GM18498 (cell line): ENCODE data around the gene DDA1.
"Not testable (repeated sequence)": the region's sequence is repeated elsewhere in the genome, so short reads cannot be mapped to it uniquely, and the experiment has no call there.

Experiments
- ATAC-seq: cut with Tn5 transposase; IDR thresholded peaks from one replicate; pipeline ENCODE4 v1.9.1; 2021; ENCODE audit warnings: mild to moderate bottlenecking, moderate library complexity; ENCODE audit not compliant: unreplicated experiment

Gene DDA1

GRCh38 chr19:17341386-17341785 lies 32.0 kb downstream of the DDA1 start:
- no peak for ATAC-seq

GRCh38 chr19:17341845-17342244 lies 32.5 kb downstream of the DDA1 start:
- no peak for ATAC-seq

DNA sequence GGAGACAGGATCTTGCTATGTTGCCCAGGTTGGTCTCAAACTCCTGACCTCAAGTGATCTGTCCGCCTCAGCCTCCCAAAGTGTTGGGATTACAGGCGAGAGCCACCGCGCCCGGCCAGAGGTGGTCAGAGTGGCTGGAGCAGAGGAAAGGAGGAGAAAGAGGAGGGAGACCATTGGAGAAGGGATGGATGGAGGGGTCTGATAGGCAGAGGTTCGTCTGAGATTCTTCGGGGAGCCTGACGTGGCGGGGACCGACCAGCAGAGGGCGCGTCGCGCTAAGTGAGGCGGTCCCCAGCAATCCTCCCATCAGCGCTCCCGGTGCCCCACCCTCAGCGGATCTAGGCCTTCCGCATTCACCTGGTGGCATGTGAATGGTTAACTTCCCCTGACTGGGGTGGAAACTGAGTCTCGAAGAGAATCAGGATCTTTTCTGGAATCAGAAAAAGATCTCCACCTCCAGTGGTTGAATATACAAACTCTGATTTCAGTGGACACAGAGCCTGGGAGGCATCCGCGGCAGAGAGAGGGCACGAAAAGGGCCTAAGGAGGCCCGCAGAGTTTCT lies 36.8 kb downstream of the DDA1 start:
- no peak for ATAC-seq

- ATAC-seq = no peak
These were observed 38.0 kb downstream of the DDA1 start for GRCh38 chr19:17347361-17347760.

- no peak for ATAC-seq
These were observed 38.5 kb downstream of the DDA1 start for GRCh38 chr19:17347877-17348276.

- no peak for ATAC-seq
These were observed 39.3 kb downstream of the DDA1 start for GRCh38 chr19:17348700-17349099.

DNA sequence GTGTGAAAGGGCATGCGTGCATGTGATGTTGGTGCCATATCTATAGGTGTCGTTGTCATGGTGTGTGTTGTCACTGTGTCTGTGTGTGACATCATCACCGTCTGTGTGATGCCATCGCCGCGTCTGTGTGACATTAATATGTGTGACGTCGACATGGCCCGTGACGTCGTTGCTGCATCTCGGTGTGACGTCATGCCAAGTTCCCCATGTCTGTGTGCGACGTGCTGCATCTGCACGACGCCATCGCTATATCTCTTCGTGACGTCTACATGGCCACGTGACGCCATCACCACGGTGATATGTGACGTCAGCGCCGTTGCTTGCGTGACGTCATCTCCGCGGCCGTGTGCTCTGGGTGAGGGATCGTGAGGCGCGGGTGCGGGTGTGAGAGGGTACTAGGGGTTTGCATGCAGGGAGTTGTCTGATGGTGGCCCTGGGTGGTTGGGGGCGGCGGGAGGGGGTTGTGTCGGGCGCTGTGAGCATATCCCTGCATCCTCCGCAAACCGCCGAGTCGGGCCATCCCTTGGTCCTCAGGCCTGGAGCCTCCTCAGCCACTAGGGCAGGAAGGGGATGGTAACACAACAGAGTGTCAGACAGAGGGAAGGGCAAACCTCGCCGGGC lies 42.6 kb downstream of the DDA1 start:
- no peak for ATAC-seq

DNA sequence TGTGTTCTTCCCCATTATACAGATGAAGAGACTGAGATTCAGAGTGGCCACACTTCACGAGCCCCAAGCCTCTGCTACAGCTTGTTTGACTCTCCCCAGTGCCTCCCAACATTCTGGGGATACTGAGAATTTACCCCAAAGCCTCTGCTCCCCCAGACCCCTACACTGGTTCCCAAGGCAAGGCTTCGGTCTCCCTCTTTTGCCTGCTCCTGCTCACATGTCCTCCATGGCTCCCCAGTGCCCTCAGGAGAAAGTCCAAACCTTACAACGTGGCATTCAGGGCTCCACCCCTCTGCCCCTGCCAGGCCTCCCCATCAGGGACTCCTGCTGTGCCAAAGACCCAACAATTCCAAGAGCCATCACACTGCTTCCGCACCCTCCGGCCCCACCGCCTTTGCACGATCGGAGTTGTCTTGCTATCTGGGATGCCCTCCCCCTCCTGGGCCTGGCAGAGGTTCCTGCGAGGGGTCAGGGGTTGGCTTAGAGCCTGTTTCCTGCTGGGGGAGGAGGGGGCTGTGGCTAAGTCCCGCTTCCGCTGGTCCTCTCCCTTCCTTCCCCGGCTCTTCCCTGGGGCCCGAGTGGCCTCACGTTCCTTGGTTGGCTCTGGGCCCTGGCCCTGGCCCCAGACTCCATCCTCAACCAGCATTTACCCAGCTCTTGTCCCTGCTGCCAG lies 43.4 kb downstream of the DDA1 start:
- ATAC-seq = no peak

GRCh38 chr19:17353386-17353785 lies 44.0 kb downstream of the DDA1 start:
- ATAC-seq = no peak

DNA sequence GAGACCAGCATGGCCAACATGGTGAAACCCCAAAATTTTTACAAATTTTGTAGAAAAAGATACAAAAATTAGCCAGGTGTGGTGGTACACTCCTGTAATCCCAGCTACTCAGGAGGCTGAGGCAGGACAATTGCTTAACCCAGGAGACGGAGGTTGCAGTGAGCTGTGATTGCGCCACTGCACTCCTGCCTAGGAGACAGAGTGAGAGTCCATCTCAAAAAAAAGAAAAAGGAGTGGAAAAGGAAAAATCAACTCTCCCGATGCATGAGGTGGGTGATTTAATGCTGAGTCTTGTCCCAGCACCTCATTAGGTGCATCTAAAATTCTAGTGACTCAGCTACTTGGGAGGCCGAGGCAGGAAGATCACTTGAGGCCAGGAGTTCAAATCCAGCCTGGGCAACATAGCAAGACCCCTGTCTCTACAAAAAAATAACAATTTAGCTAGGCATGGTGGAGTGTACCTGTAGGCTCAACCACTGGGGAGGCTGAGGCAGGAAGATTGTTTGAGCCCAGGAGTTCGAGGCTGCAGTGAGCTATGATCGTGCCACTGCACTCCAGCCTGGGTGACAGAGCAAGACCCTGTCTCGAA lies 47.8 kb downstream of the DDA1 start:
- no peak for ATAC-seq

DNA sequence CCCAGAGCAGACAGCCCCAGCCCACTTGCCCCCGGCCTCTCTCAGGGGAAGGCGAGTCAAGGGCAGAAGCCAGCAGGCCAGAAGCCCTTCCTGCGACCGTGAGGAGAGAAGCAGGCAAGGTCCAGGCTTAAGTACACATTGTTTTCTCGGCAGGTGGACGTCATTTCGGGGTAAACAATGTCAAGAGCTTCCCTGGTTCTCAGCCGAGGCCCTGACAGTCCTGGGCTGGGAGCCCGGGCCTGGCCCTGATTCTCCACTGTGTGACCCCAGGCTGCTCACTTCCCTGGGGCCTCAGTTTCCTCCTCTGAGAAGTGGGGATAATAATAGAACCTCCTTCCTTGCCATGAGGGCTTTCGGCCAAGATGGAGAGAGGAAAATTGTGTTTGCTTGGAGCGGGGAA lies 48.4 kb downstream of the DDA1 start:
- no peak for ATAC-seq

DNA sequence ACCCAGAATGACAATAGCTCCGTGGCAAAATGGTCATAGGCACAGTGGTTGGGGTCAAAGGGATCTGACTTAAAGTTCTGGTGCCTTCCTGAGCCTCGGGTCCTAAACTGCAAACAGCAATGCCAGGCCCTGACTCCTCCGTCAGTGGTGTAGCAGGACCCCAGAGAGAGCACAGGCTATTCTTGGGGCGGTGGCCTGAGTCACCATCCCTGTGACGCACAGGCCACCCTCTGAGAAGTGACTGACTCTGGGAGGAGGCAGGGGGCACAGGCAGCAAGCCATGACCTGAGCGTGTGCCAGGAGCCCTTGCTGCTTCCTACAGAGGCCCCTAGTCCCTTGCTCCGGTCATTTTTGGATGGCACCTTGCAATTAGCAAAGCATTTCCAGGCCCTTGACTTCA lies 49.0 kb downstream of the DDA1 start:
- no peak for ATAC-seq

DNA sequence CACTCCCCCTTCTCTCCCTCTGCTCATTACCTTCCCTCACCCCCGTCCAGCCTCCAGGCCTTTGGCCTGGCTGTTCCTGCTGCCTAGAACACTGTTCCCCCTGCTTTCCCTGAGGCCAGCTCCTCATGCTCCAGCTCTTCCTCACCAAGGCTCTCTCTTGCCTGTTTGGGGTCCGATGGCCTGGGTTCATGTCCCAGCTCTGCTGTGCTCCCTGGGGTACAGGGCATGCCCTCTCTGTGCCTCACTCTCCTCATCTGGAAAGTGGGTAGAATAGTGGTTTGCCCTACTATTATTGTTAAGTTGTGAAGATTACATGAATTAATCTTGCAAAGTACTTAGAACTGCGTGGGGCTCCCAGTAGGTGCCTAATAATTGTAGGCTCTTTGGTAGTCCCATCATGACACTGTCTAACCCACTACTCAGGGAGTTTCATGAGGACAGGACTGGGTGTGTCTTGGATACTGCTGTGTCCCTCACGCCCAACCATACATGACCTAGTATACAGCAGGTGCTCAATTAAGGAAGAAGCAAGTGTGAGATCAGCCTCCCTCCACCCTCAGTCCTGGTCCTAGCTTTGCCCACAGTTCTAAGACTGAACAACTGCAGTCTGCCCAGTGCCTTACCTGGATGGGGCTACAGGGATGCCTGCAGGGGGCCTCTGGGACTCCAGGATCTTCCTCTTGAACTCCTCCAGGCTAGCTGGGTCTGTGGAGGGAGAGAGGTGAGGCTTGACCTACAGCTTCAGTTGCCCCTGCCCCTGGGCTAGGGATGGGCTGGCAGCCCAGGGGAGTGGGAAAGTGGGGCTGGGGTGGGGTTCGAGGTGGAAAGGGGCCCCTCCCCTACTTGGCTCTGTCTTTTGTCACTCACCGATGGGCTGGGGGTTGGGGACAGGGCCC lies 50.8 kb downstream of the DDA1 start:
- no peak for ATAC-seq

DNA sequence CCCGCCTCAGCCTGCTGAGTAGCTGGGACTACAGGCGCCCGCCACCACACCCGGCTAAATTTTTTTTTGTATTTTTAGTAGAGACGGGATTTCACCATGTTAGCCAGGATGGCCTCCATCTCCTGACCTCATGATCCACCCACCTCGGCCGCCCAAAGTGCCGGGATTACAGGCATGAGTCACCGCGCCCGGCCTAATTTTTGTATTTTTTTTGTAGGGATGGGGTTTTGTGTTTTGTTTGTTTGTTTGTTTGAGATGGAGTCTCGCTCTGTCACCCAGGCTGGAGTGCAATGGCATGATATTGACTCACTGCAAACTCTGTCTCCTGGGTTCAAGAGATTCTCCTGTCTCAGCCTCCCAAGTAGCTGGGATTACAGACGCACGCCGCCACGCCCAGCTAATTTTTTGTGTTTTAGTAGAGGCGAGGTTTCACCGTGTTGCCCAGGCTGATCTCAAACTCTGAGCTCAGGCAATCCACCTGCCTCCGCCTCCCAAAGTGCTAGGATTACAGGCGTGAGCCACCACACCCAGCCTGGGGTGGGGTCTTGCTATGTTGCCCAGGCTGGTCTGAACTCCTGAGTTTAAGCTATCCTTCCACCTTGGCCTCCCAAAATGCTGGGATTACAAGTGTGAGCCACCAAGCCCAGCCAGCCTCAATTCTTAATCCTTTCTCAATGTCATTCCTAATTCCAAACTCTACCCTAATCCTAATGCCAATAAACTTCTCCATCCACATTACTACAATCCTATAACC lies 54.7 kb downstream of the DDA1 start:
- not testable (repeated sequence) for ATAC-seq

DNA sequence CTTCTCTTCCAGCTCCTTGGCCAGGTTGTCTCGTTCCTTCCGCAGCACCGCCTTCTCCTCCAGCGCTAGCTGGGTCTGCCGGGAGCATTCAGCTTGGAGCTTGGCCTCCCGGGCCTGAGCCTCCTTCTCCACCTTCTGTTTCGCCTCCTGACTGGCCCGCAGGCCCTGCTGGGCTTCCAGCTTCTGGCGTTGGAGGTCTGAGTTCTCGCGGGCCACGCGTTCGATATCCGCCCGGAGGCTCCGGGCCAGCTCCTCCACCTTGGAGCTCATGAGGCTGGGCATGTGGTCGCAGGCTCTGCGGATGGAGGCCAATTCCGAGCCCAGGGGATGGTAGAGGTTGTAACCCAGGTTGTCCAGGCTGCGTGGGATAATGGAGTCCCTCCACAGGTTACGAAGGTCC lies 56.0 kb downstream of the DDA1 start:
- no peak for ATAC-seq

- ATAC-seq = peak; percentile 82
These were observed 60.7 kb downstream of the DDA1 start for GRCh38 chr19:17370026-17370587.
